ENCODE data around the gene TTLL5.
"Not testable (repeated sequence)": the region's sequence is repeated elsewhere in the genome, so short reads cannot be mapped to it uniquely, and the experiment has no call there.

Gene TTLL5

GRCh38 chr14:75650253-75651058, 10.6 kb upstream of the TTLL5 start:
- no peak for DNase-seq

GRCh38 chr14:75653563-75653962, 7.5 kb upstream of the TTLL5 start:
- DNase-seq: no peak

- DNase-seq: peak; percentile 53
These were observed 6.8 kb upstream of the TTLL5 start for GRCh38 chr14:75654127-75654732.

- DNase-seq: no peak
These were observed 5.8 kb upstream of the TTLL5 start for GRCh38 chr14:75655235-75655634.

GRCh38 chr14:75657331-75657730, 3.7 kb upstream of the TTLL5 start:
- DNase-seq: no peak

- no peak for DNase-seq
These were observed 2.1 kb upstream of the TTLL5 start for GRCh38 chr14:75658957-75659356.

- DNase-seq: no peak
These were observed 812 bp upstream of the TTLL5 start for GRCh38 chr14:75660238-75660629.

GRCh38 chr14:75661499-75661814, 411 bp downstream of the TTLL5 start:
- no peak for DNase-seq

- no peak for DNase-seq
These were observed 1.9 kb downstream of the TTLL5 start for GRCh38 chr14:75662966-75663365.

- DNase-seq: no peak
These were observed 6.2 kb downstream of the TTLL5 start for GRCh38 chr14:75667099-75667765.

- no peak for DNase-seq
These were observed 11.7 kb downstream of the TTLL5 start for GRCh38 chr14:75672605-75673192.

- no peak for DNase-seq
These were observed 12.4 kb downstream of the TTLL5 start for GRCh38 chr14:75673345-75674035.

- peak; percentile 9 for DNase-seq
These were observed 14.4 kb downstream of the TTLL5 start for GRCh38 chr14:75675265-75675960.

- no peak for DNase-seq
These were observed 24.9 kb downstream of the TTLL5 start for GRCh38 chr14:75685910-75686309.

- DNase-seq: no peak
These were observed 28.0 kb downstream of the TTLL5 start for GRCh38 chr14:75689012-75689411.

- DNase-seq: no peak
These were observed 29.0 kb downstream of the TTLL5 start for GRCh38 chr14:75690010-75690409.

GRCh38 chr14:75695025-75695424, 34.0 kb downstream of the TTLL5 start:
- not testable (repeated sequence) for DNase-seq

GRCh38 chr14:75697386-75697785, 36.3 kb downstream of the TTLL5 start:
- DNase-seq: no peak

GRCh38 chr14:75697918-75698317, 36.9 kb downstream of the TTLL5 start:
- DNase-seq: no peak

GRCh38 chr14:75699331-75699730, 38.3 kb downstream of the TTLL5 start:
- DNase-seq: no peak

GRCh38 chr14:75700295-75700694, 39.2 kb downstream of the TTLL5 start:
- no peak for DNase-seq

GRCh38 chr14:75702122-75702521, 41.1 kb downstream of the TTLL5 start:
- no peak for DNase-seq
